Measurements from ENCODE around the gene INA. TPM values are rescaled to one million over a fixed set of nuclear protein-coding genes. Genes with fewer than 3 reads are reported as not detected.

INA gene
- total RNA-seq, 1 experiment from 2014 or later, result 0.52 TPM

DNA sequence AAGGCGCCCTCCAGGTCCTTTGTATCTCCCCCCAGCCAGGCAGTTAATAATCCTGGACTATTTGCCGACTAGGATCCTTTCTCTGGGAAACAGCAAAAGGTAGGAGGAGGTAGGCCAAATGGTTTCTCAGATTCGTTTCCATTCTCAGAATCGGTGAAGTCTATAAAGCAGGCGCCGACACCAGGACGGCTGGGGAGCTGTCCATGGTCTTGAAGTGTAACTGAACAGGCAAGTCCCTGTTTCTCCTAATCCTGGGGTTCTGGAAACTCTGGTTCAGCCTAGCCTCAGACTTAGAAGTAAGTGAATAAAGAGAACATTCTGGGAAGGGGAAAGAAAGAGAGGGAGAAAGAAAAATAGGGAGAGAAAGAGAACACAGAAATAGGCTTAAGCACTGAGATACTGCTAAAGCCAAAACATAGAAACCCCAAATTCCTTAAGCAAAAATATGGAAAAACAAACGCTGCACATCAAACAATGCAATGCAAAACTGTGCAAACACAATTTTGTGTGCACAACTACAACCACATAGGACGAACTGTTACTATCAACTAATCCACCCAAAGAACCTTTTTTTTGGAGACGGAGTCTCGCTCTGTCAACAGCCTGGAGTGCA lies 11.1 kb upstream of the INA start:
- H3K36me3 Mint-ChIP-seq (ENCODE audit: insufficient read depth, unreplicated experiment), result no peaks in the 10 kb centered on the region

DNA sequence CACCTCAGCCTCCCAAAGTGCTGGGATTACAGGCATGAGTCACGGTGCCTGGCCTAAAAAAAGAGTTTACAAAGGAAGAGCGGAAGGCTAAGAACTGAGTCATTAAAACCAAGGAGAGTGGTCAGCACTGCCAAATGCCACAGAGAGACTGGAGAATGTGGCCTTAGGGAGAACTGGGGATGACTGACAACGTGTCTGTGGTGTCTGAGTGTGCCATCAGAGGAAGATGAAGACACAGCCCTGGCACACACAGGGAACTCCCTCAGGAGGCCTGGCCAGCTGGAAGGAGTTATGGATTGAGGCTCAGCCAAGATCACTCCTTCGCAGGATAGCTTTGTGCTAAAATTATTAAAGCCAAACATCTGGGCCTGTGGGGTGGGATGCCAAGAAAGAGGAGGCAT lies 3.9 kb upstream of the INA start:
- H3K4me3 ChIP-seq (ENCODE audit: low read depth, low read length), result no peak overlapping the region
- ChIA-PET CTCF (no interaction called here), POLR2A (no interaction called here)
- intact Hi-C loops (cut with micrococcal nuclease; ENCODE audit: unreplicated experiment), result no loop called here
- no peak for DNase-seq
- no peaks in the 10 kb centered on the region for H3K4me1 ChIP-seq
- H3K36me3 Mint-ChIP-seq (ENCODE audit: insufficient read depth, unreplicated experiment), result no peaks in the 10 kb centered on the region
- H3K9me3 ChIP-seq, result no peaks in the 10 kb centered on the region
- no peaks in the 10 kb centered on the region for H3K9me3 Mint-ChIP-seq (ENCODE audit: unreplicated experiment)
- H3K27me3 Mint-ChIP-seq (ENCODE audit: insufficient read depth, unreplicated experiment), result peaks cover 7% of the 10 kb centered on the region
- TF ChIP-seq, protein P1, sequence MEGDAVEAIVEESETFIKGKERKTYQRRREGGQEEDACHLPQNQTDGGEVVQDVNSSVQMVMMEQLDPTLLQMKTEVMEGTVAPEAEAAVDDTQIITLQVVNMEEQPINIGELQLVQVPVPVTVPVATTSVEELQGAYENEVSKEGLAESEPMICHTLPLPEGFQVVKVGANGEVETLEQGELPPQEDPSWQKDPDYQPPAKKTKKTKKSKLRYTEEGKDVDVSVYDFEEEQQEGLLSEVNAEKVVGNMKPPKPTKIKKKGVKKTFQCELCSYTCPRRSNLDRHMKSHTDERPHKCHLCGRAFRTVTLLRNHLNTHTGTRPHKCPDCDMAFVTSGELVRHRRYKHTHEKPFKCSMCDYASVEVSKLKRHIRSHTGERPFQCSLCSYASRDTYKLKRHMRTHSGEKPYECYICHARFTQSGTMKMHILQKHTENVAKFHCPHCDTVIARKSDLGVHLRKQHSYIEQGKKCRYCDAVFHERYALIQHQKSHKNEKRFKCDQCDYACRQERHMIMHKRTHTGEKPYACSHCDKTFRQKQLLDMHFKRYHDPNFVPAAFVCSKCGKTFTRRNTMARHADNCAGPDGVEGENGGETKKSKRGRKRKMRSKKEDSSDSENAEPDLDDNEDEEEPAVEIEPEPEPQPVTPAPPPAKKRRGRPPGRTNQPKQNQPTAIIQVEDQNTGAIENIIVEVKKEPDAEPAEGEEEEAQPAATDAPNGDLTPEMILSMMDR (IDR thresholded peaks at IDR 0.05; ENCODE audit: insufficient read depth in 1 of 2, low read depth in 1 of 2, low read length in 1 of 2, severe bottlenecking in 1 of 2, unreplicated experiment in 1 of 2), result no peak
- no TSS peak for BruUV-seq (replicated peaks)
- H3K27ac Mint-ChIP-seq (ENCODE audit: unreplicated experiment), result no peak overlapping the region
- no peaks in the 10 kb centered on the region for H3K36me3 ChIP-seq (ENCODE audit: control insufficient read depth, insufficient read depth, low read length)
- no peaks in the 10 kb centered on the region for H3K4me1 Mint-ChIP-seq (ENCODE audit: low read depth, unreplicated experiment)
- H3K27me3 ChIP-seq (replicated peaks; ENCODE audit: control insufficient read depth, insufficient read depth, low read length), result no peaks in the 10 kb centered on the region
- no peak overlapping the region for H3K4me3 Mint-ChIP-seq (ENCODE audit: unreplicated experiment)

More for the DNA sequence above, 11.1 kb upstream of the INA start:
- ChIA-PET POLR2A (no interaction called here), CTCF (no interaction called here)
- Histone ChIP-seq H3K27me3 (replicated peaks; ENCODE audit: control insufficient read depth, insufficient read depth, low read length) (no peaks in the 10 kb centered on the region), H3K9me3 (no peaks in the 10 kb centered on the region), H3K4me1 (no peaks in the 10 kb centered on the region), H3K36me3 (ENCODE audit: control insufficient read depth, insufficient read depth, low read length) (no peaks in the 10 kb centered on the region), H3K4me3 (ENCODE audit: low read depth, low read length) (no peak overlapping the region)
- Mint-ChIP-seq H3K27ac (ENCODE audit: unreplicated experiment) (no peak overlapping the region), H3K4me3 (ENCODE audit: unreplicated experiment) (no peak overlapping the region), H3K4me1 (ENCODE audit: low read depth, unreplicated experiment) (peaks cover 8% of the 10 kb centered on the region), H3K27me3 (ENCODE audit: insufficient read depth, unreplicated experiment) (peaks cover 6% of the 10 kb centered on the region), H3K9me3 (ENCODE audit: unreplicated experiment) (peaks cover 5% of the 10 kb centered on the region)
- intact Hi-C loops (cut with micrococcal nuclease; ENCODE audit: unreplicated experiment), result loop anchor here (1.0 kb wide), 1 partner anchor 13 kb away; no protein-coding TSS in a partner anchor
- no TSS peak for BruUV-seq (replicated peaks)
- DNase-seq, result peak; percentile 73 to 84
- TF ChIP-seq, protein P1 (IDR thresholded peaks at IDR 0.05; ENCODE audit: insufficient read depth in 1 of 2, low read depth in 1 of 2, low read length in 1 of 2, severe bottlenecking in 1 of 2, unreplicated experiment in 1 of 2), result no peak

DNA sequence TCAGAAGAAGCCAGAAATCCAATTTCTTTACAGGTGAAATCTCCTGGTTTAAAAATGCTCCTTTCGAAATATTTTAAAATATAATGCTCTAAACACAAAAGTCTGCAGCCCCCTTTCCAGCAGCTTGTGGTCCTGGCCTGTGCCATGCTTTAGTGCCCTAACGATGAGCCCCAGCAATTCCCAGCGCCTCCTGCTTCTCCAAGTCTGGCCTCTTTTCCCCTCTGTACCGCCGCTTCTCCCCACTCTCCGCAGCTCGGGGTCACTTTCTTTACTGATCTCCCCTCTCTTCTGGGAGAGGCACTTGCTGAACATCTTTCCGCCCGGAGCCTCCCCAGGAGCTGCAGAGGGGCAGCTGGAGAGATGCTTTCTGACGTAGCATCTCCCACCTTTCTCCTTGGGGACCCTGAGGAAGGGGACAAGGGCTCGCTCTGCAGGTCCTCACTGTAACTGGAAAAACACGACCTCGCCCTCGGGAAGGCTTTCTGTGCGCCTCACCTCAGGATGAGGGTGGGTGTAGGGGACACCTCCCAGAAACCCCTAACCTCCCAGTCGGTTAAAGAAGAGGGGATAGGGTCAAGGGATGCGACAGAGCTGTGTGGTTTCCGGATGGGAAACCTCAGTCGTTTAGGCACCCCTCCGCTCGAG lies 565 bp upstream of the INA start:
- peaks cover 11% of the 10 kb centered on the region for H3K27me3 Mint-ChIP-seq (ENCODE audit: insufficient read depth, unreplicated experiment)
- H3K4me3 Mint-ChIP-seq (ENCODE audit: unreplicated experiment), result peak overlapping the region; percentile 69
- H3K9me3 ChIP-seq, result no peaks in the 10 kb centered on the region
- H3K4me1 Mint-ChIP-seq (ENCODE audit: low read depth, unreplicated experiment), result peaks cover 1% of the 10 kb centered on the region
- TF ChIP-seq, protein P1 (IDR thresholded peaks at IDR 0.05; ENCODE audit: insufficient read depth in 1 of 2, low read depth in 1 of 2, low read length in 1 of 2, severe bottlenecking in 1 of 2, unreplicated experiment in 1 of 2), result no peak
- H3K36me3 Mint-ChIP-seq (ENCODE audit: insufficient read depth, unreplicated experiment), result no peaks in the 10 kb centered on the region
- BruUV-seq (replicated peaks), result no TSS peak
- no peak overlapping the region for H3K27ac Mint-ChIP-seq (ENCODE audit: unreplicated experiment)
- intact Hi-C loops (cut with micrococcal nuclease; ENCODE audit: unreplicated experiment), result no loop called here
- DNase-seq, result no peak
- POLR2A ChIA-PET, result no interaction called here
- CTCF ChIA-PET, result interaction anchor here (0.5 kb wide), 1 partner anchor 15 kb away, joined by 6 read pairs; no protein-coding TSS in a partner anchor
- peaks cover 10% of the 10 kb centered on the region for H3K9me3 Mint-ChIP-seq (ENCODE audit: unreplicated experiment)
- H3K36me3 ChIP-seq (ENCODE audit: control insufficient read depth, insufficient read depth, low read length), result no peaks in the 10 kb centered on the region
- H3K27me3 ChIP-seq (replicated peaks; ENCODE audit: control insufficient read depth, insufficient read depth, low read length), result no peaks in the 10 kb centered on the region
- H3K4me3 ChIP-seq (ENCODE audit: low read depth, low read length), result peak overlapping the region; percentile 23; the same call in 1 of the 2 replicates
- no peaks in the 10 kb centered on the region for H3K4me1 ChIP-seq

Data from Caco-2 (cell line).